ENCODE results near the gene PAPSS2.
"Not testable (repeated sequence)": the region's sequence is repeated elsewhere in the genome, so short reads cannot be mapped to it uniquely, and the experiment has no call there.

The PAPSS2 gene

DNA sequence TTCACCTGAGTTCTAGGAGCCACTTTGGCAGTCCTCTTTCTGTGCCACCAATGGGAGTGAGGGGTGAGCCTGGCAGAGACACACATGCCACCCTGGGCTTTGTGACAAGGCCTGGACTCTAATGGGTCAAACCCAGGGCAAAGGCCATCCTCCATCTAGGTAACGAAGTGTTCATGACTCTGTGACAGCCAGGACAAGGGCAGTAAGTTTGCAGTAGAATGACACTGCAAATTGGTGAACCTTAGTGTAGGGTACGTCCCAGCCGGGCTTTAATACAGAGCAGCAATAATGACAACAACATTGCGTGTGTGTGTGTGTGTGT is 43.3 kb downstream of the PAPSS2 start:
- no peak for DNase-seq (ENCODE audit: low read depth in 1 of 2, low spot score in 1 of 2)

DNA sequence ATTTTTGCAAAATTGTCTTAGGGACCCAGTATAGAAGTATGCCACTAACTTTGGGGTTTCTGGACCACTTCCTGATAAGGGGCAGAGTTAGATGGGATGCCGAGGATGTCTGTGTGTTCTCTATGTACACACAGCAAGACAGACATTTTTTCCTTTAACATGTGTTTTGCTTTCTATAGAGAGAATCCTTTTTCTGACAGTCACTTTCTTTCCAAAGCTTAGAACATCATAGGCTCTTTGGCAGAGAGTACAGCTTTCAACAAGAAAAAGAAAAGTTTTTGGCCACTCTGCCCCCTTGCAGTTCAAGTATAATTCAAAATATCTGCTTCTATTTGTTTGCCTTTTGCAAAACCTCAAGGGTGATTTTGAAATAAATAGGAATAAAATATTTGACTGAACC is 44.1 kb downstream of the PAPSS2 start:
- DNase-seq (ENCODE audit: low read depth in 1 of 2, low spot score in 1 of 2) = no peak

DNA sequence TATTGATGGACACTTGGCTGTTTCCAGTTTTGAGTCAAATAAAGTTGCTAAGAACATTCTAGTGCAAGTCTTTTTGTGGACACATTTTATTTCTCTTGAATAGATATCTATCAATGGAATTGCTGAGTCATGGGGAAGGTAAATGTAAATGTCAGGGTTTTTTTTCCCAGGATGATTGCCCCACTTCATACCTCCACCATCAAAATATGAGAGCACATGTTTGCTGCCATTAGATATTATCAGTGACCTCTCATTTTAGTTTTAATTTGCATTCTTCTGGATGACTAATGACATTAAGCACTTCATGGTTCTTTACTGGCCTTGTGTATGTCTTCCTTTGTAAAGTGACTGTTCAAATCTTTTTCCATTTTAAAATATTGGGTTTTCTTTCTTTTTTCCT is 45.7 kb downstream of the PAPSS2 start:
- no peak for DNase-seq (ENCODE audit: low read depth in 1 of 2, low spot score in 1 of 2)

DNA sequence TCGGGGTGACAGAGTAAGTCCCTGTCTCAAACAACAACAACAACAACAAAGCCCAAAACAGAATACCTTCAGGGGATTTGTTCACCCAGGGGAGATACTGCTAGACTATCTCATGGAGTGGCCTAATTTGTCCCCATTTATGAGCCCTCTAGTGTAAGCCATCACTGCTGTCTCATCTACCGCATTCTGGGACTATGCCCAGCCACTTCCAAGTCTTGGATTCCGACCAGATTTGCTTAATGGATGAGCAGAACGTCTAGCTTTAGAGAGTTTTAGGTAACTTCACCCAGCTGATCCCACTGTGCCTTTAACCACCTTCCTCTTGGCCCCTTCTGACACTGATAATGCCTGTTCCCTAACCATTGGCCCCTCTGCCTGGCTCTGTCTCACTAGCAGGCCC is 47.1 kb downstream of the PAPSS2 start:
- no peak for DNase-seq (ENCODE audit: low read depth in 1 of 2, low spot score in 1 of 2)

DNA sequence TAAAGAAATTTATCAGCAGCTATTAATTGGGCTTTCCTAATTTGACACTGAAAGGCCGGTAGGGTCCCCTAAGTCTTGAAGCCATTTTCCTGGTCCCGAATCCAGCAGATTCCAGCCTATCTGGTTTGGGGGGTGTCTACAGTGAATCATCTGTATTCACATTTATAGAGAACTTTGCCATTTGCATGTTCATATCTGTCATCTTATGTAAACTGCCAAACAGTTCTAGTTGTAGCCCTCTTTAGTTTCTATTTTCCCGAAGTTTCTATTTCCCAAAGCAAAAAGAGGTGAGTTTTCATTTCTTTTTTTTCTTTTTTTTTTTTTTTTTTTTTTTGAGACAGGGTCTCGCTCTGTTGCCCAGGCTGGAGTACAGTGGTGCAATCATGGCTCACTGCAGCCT is 47.6 kb downstream of the PAPSS2 start:
- DNase-seq (ENCODE audit: low read depth in 1 of 2, low spot score in 1 of 2) = no peak

DNA sequence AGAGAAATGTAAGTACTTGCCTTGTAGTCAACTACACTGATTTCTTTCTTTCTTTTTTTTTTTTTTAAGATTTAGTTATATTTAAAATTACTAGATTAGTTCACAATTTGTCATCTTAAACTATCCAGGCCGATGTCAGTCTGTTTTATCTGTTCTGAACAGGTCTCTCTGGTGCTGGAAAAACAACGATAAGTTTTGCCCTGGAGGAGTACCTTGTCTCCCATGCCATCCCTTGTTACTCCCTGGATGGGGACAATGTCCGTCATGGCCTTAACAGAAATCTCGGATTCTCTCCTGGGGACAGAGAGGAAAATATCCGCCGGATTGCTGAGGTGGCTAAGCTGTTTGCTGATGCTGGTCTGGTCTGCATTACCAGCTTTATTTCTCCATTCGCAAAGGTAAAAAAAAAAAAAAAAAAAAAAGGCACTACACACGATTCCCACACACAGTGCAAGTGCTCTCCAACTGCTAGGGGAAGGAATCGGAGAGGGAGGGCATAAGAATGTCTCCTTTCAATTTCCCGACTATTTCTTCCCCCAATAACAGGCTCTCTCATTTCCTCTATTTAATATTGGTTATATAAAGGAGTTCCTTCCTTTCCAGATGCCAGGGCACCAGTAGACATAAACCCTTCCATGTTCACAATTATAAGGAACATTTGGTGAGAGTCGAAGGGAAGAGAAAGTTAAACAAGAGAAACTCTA is 53.4 kb downstream of the PAPSS2 start:
- DNase-seq (ENCODE audit: low read depth in 1 of 2, low spot score in 1 of 2) = no peak

DNA sequence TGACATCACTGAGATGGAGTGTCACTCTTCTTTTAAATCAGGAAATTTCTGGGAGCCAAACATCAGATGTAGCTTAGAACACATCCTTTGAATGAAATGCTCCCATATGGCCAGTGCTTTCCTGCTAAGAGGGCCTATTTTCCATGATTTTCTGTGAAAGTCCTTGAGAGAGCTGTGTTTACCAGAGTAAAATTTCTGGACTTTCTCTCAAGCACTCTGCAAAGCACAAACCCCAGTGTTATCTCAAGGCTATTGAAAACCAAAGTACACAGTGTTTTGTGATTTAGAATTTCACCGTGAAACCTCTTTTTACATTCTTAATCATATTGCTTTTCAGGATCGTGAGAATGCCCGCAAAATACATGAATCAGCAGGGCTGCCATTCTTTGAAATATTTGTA is 54.0 kb downstream of the PAPSS2 start:
- no peak for DNase-seq (ENCODE audit: low read depth in 1 of 2, low spot score in 1 of 2)

DNA sequence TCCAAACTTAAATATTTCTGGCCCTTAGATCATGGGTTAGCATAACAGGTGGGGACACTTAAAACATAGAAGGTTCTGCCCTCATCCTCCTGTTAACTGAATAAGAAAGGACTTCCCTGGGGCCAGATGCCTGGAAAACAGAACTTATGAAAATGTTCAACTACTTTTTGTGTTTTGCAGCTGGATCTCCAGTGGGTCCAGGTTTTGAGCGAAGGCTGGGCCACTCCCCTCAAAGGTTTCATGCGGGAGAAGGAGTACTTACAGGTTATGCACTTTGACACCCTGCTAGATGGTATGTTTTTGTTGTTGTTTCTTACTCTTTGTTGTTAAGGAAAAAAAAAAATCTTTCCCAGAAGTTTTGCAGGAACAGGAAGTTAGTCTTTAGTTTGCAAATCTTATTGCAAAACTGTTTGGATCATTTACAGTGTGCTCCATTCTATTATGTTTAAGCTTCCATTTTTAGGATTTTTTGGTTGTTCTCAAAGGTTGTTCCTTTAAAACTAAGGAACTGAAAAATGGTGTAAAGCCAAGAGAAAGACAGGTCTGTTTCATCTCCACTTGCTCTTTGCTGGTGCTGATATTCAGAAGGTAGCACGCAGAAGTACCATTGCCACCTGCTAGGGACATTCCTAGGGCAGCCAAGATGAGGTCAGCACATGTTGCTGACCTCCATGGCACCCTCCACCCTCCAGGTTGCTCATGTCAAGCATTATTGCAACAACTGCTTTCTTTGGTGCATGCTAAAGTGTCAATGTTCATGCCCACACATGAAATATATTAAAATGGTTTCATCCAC is 56.1 kb downstream of the PAPSS2 start:
- DNase-seq (ENCODE audit: low read depth in 1 of 2, low spot score in 1 of 2) = no peak

DNA sequence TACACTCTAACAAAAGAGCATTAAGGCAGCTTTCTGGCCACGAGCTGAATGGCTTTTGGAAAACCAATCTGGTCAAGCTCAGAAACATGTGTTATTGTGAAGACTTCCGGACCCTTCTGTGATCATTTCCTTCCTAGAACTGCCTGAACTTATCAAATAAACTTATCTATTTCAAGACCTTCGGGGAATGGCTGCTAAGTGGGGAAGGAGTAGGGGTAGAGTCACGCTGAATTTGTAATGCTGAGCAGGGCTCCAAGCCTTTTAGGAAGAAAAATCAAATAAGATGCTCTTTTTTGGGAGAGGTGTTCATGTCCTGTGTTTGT is 56.6 kb downstream of the PAPSS2 start:
- DNase-seq (ENCODE audit: low read depth in 1 of 2, low spot score in 1 of 2) = no peak

DNA sequence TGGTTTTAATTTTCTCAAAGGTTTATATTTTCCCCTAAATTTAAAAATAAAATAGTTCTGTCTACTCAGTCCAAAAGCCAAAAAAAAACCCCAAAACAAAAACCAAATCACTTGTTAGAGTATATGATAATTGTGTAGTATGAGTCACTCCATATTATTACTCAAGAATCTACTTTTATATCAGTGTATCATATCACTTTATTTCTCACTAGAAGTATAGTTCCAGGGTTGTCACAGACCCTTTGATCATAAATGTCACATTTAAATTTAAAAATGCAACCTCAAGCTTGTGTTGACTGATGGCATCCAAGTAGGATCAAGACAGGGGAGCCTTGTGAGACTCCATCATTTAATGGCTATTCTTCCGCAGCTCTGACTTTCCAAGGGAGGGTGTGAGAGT is 61.0 kb downstream of the PAPSS2 start:
- no peak for DNase-seq (ENCODE audit: low read depth in 1 of 2, low spot score in 1 of 2)

DNA sequence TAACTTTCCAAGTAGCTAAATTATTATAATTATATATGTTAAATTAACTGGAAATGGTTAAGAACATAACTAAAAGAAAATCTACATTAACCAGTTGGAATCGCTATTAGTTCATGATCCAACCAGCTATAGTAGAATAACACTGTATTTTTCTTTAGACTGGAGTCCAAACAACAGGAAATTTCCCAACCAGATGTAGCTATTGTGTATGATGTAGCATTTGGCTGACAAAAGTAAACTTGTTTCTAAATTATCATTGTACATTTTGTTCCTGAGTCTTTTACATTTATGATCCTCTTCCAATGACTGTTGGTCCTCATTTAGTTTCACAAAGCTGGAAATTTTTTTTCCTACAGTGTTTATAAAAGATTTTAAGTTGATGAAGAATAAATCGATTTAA is 62.1 kb downstream of the PAPSS2 start:
- no peak for DNase-seq (ENCODE audit: low read depth in 1 of 2, low spot score in 1 of 2)

DNA sequence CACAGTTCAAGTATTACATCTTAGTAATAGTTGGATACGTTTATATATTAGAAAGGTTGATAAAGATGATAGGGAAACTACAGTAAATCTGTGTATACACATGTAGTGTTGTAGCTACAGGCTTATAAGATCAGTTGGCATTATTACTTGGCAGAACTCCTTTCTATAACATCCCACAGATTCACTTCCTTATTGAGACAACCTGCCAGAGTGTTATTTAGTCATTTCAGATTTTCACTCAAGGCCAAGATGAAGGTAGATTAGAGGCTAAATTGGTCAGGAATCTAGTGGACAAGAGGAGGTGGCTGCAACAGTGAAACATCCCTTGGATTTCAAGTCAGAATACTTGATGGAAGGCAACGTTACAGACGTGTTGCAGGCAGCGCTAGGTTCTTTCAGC is 63.0 kb downstream of the PAPSS2 start:
- no peak for DNase-seq (ENCODE audit: low read depth in 1 of 2, low spot score in 1 of 2)

DNA sequence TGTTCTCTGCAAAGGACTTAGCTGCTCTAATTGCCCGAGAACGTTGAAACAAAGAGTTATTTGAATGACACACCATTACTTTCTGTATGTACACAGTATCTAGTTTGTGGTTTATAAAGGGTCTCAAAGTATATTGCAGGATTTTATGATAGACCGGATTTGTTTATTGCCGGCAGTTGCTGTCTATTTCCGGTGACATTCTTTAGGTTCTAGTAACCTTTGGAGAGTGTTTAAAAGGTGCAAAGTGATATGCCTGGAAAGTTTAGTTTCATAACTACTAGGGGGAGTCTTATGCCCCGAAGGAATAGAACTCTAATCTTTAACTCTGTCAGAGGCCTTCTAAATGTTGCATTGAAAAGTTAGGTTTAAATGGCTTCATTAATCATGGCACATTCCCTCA is 63.8 kb downstream of the PAPSS2 start:
- no peak for DNase-seq (ENCODE audit: low read depth in 1 of 2, low spot score in 1 of 2)

DNA sequence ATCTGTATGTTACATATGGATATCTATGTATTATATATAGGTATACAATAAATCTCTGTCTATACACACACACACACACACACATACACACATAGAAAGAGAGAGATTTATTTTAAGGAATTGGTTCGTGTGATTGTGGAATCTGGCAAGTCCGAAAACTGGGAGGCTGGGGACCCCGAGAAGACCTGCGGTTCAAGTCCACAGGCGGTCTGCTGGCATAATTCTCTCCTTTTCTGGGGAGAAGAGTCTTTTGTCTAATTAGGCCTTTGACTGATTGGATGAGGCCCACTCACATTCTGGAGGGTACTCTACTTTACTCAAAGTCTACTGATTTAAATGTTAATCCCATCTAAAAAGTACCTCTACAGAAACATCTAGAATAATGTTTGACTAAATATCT is 65.1 kb downstream of the PAPSS2 start:
- no peak for DNase-seq (ENCODE audit: low read depth in 1 of 2, low spot score in 1 of 2)

DNA sequence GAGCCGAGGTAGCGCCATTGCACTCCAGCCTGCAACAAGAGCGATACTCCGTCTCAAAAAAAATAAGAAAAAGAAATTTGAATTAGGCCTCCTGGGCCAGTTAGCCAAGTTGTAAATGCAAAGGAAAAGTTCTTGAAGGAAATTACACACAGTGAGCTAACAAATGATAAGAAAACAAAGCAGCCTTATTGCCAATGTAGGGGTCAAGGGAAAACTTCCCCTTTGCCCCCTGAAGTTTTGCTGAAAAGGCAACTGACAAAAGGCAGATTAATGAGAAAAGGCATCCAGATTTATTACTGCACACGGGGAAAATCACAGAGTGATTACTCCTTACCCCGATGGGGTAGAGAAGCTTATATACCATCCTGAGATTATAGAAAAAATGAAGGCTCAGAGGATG is 70.3 kb downstream of the PAPSS2 start:
- no peak for DNase-seq (ENCODE audit: low read depth in 1 of 2, low spot score in 1 of 2)

DNA sequence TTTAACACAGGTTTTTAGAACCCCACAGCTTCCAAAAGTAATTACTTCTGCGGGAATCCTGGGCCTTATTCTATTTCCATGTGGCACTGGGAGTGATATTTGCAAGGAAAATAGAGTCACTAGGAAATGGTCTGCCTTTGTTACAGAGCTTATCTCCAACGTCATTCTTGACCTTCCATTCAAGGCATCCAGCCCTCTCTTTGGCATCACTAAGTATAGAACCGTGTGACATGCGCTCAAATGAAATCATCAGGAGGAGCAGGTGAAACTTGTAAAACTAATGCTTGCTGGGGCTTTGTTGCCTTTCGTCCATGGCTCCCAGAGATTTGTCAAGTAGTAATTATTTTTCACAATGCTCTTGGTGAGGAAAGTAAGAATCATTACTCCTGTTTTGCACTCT is 73.4 kb downstream of the PAPSS2 start:
- no peak for DNase-seq (ENCODE audit: low read depth in 1 of 2, low spot score in 1 of 2)

DNA sequence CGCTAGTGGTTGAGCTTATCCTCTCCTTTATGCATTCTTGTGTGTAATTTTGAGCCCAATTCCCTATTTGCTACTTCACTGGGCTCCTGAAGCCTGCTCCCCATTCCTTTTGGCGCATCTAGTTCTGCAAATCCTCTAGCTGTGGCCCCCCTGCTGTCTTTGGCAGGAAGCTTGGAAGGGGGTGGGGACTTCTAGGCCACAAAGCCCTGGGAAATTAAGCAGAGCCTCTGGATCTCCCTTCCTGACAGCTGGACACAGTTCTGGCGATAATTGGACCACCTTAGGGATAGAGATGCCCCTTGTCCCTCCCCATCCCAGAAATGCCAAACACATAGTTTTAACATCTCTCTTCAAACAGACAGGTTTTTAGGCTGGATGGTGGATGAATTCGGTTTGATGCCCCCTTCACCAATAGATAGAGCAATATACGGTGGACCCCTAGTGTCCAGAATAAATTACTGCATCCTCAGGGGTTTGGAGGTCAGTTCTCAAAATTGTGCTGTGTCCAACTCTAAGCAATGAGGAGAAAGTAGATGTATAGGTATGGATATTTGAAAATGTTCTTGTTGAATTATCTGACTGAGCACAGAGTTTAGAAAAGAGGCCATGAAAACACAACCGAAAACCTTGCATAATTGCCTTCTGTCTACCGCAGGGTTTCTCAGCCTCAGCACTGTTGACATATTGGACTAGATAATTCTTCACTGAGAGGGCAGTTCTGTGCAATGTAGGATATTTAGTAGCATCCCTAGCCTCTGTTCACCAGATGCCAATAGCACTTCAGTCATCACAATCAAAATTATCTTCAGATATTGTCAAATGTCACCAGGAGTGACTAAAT is 75.5 kb downstream of the PAPSS2 start:
- no peak for DNase-seq (ENCODE audit: low read depth in 1 of 2, low spot score in 1 of 2)

DNA sequence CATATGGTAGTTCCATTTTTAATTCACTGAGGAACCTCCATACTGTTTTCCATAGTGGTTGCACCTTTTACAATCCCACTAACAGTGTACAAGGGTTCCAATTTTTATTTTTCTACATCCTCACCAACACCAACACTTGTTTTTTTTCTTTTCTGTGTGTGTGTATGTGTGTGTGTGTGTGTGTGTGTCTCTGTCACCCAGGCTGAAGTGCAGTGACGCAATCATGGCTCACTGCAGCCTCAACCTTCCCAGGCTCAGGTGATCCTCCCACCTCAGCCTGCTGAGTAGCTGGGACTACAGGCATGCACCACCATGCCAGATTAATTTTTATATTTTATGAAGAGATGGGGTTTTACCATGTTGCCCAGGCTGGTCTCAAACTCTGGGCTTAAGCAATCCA is 78.6 kb downstream of the PAPSS2 start:
- DNase-seq (ENCODE audit: low read depth in 1 of 2, low spot score in 1 of 2) = not testable (repeated sequence)

DNA sequence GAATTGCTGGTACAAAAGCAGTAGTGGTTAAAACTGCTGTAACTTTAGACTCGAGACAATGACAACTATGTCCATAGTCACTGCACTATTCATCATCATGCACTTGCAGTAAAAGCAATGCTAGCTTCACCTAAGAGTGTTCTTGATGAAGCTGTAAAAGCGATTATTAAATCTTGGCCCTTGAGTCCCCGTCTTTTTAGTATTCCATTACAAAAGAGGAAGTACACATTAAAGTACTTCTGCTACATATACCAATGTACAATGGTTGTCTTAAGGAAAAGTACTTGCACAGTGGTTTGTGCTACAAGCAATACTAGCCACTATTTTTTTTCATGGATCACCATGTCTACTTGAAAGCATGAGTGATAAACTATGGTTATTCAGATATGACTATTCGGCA is 80.0 kb downstream of the PAPSS2 start:
- no peak for DNase-seq (ENCODE audit: low read depth in 1 of 2, low spot score in 1 of 2)

DNA sequence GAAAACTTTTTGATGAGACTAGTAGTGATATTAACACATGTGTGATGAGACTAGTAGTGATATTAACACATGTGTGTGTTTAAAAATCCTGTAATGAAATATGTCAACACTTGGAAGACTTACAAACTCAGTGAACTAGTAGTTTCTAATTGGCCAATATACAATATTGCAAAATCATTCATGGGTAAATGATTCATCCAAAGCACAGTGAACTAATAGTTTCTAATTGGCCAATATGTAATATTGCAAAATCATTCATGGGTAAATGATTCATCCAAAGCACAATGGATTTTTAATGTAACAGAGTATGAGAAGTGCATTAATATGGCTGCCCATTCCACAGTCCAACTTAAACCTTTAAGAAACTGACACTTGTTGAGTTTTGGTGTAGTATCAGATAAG is 80.6 kb downstream of the PAPSS2 start:
- DNase-seq (ENCODE audit: low read depth in 1 of 2, low spot score in 1 of 2) = no peak

DNA sequence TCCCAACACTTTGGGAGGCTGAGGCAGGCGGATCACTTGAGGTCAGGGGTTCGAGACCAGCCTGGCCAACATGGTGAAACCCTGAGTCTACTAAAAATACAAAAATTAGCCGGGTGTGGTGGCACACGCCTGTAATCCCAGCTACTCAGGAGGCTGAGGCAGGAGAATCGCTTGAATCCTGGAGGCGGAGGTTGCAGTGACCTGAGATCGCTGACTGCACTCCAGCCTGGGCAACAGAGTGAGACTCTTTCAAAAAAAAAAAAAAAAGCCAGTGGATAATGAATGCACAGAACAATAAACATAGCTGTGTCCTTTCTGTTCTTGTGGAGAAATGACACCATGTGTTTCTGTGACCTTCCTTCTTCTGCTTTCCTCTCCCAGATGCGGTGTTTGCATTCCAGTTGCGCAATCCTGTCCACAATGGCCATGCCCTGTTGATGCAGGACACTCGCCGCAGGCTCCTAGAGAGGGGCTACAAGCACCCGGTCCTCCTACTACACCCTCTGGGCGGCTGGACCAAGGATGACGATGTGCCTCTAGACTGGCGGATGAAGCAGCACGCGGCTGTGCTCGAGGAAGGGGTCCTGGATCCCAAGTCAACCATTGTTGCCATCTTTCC is 83.4 kb downstream of the PAPSS2 start:
- DNase-seq (ENCODE audit: low read depth in 1 of 2, low spot score in 1 of 2) = not testable (repeated sequence)

DNA sequence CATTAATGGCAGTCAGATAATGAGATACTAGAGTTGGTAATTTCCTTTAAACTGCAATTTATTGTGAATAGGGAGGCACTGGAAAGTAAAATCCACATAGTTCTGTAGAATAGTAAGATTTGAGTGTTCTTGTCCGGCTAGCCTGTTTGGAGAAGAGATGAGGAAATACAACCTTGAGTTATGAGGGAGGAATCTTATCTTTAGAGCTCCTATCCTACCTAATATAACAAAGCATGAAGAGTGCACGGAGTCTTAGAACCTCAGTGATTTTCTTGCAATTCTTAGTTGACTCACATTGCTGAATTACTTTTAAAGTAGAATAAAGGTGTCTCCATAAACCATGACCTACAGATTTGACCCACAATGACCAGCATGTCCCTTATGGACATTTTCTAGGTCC is 84.9 kb downstream of the PAPSS2 start:
- DNase-seq (ENCODE audit: low read depth in 1 of 2, low spot score in 1 of 2) = no peak

Data from stimulated activated CD4-positive, alpha-beta T cell treated with anti-CD3 and anti-CD28 coated beads, Interleukin-15, amount 100 ng/mL, for 1 hour (primary cell).